Measurements from ENCODE around the gene FSTL5.

The FSTL5 gene

GRCh38 chr4:161336621-161337020, 827.2 kb downstream of the FSTL5 start:
- no peak for DNase-seq (ENCODE audit: low read depth in 1 of 2, low spot score in 1 of 2)

- DNase-seq (ENCODE audit: low read depth in 1 of 2, low spot score in 1 of 2), result no peak
Observed at GRCh38 chr4:161336016-161336530, 827.7 kb downstream of the FSTL5 start.
